Mesenchymal stem cell (in vitro differentiated cells and primary cell): Measurements from ENCODE around the gene CRY2.
A peak's percentile ranks its signal among the peaks of the same experiment; 100 is the strongest.

Experiments
- DNase-seq: peaks from one replicate; pipeline ENCODE4 v3.0.0-alpha.2; 2013
- H2AFZ ChIP-seq: one replicate; pipeline ENCODE4 v1.6.1; 2013; ENCODE audit warnings: low read depth, mild to moderate bottlenecking, control low read depth, inconsistent platforms, low read length, moderate library complexity
- H2AK5ac ChIP-seq: 2 replicates; pipeline ENCODE4 v1.6.1; 2013; ENCODE audit warnings: low read length, moderate library complexity, mild to moderate bottlenecking, inconsistent platforms; ENCODE audit not compliant: severe bottlenecking
- H2BK120ac ChIP-seq: one replicate; pipeline ENCODE4 v1.6.1; 2013; ENCODE audit warnings: low read depth, mild to moderate bottlenecking, inconsistent platforms, low read length, moderate library complexity
- H2BK12ac ChIP-seq, 2 experiments: one replicate each; pipeline ENCODE4 v1.6.1; 2013; ENCODE audit warnings: inconsistent platforms in 2 of 2, low read length in 2 of 2, mild to moderate bottlenecking in 2 of 2, moderate library complexity in 2 of 2, control low read depth in 1 of 2
- H2BK15ac ChIP-seq: one replicate; pipeline ENCODE4 v1.6.1; 2013; ENCODE audit warnings: mild to moderate bottlenecking, low read depth, inconsistent platforms; ENCODE audit not compliant: poor library complexity, severe bottlenecking
- H2BK5ac ChIP-seq: 2 replicates; pipeline ENCODE4 v1.6.1; 2013; ENCODE audit warnings: low read depth, mild to moderate bottlenecking, low read length, control low read depth, inconsistent platforms; ENCODE audit not compliant: poor library complexity, severe bottlenecking
- H3K14ac ChIP-seq, 2 experiments: one replicate each; pipeline ENCODE4 v1.6.1; 2013; ENCODE audit warnings: inconsistent platforms in 2 of 2, low read length in 2 of 2, control low read depth in 1 of 2, mild to moderate bottlenecking in 1 of 2, moderate library complexity in 1 of 2
- H3K18ac ChIP-seq, 2 experiments: one replicate each; pipeline ENCODE4 v1.6.1; 2013; ENCODE audit warnings: inconsistent platforms in 2 of 2, low read length in 2 of 2, control low read depth in 1 of 2, low read depth in 1 of 2, mild to moderate bottlenecking in 1 of 2
- H3K23ac ChIP-seq, 2 experiments: one replicate each; pipeline ENCODE4 v1.6.1; 2013; ENCODE audit warnings: inconsistent platforms in 2 of 2, low read length in 2 of 2, mild to moderate bottlenecking in 2 of 2, moderate library complexity in 2 of 2, control low read depth in 1 of 2
- H3K27ac ChIP-seq: 2 replicates; pipeline ENCODE4 v1.5.1; 2013; ENCODE audit warnings: mild to moderate bottlenecking, moderate library complexity, low read length, control low read depth, inconsistent platforms; ENCODE audit not compliant: poor library complexity, severe bottlenecking
- H3K27me3 ChIP-seq, 2 experiments: 2 replicates each; pipeline versions ENCODE4 v1.6.1 to v1.7.0; 2013; ENCODE audit warnings: low read length in 2 of 2, mild to moderate bottlenecking in 2 of 2, moderate library complexity in 2 of 2, control low read depth in 1 of 2, inconsistent platforms in 1 of 2; ENCODE audit not compliant: control insufficient read depth in 1 of 2, insufficient read depth in 1 of 2
- H3K36me3 ChIP-seq, 2 experiments: 2 replicates each; pipeline versions ENCODE4 v1.6.1 to v1.7.0; 2013; ENCODE audit warnings: low read length in 2 of 2, control low read depth in 1 of 2, inconsistent platforms in 1 of 2, low read depth in 1 of 2, mild to moderate bottlenecking in 1 of 2; ENCODE audit not compliant: insufficient read depth in 2 of 2, control insufficient read depth in 1 of 2
- H3K4ac ChIP-seq, 2 experiments: one replicate each; pipeline ENCODE4 v1.6.1; 2013; ENCODE audit warnings: inconsistent platforms in 2 of 2, low read length in 2 of 2, mild to moderate bottlenecking in 2 of 2, moderate library complexity in 2 of 2, control low read depth in 1 of 2, low read depth in 1 of 2
- H3K4me1 ChIP-seq: 2 replicates; pipeline ENCODE4 v1.6.1; 2013; ENCODE audit warnings: low read depth, low read length, control low read depth; ENCODE audit not compliant: control insufficient read depth, insufficient read depth
- H3K4me2 ChIP-seq: 2 replicates; pipeline ENCODE4 v1.6.1; 2013; ENCODE audit warnings: low read length, mild to moderate bottlenecking, inconsistent platforms; ENCODE audit not compliant: poor library complexity, severe bottlenecking
- H3K4me3 ChIP-seq, 2 experiments: 2 replicates each; pipeline versions ENCODE4 v1.5.1 to v1.7.0; 2013; ENCODE audit warnings: low read length in 2 of 2, mild to moderate bottlenecking in 2 of 2, control low read depth in 1 of 2, low read depth in 1 of 2; ENCODE audit not compliant: insufficient read depth in 1 of 2
- H3K79me1 ChIP-seq: replicated peaks from 2 replicates; pipeline ENCODE4 v1.6.1; 2013; ENCODE audit warnings: mild to moderate bottlenecking, control low read depth, low read length, inconsistent platforms; ENCODE audit not compliant: poor library complexity, severe bottlenecking
- H3K9ac ChIP-seq: 2 replicates; pipeline ENCODE4 v1.7.0; 2013; ENCODE audit warnings: mild to moderate bottlenecking, low read length, moderate library complexity
- H3K9me3 ChIP-seq: 2 replicates; pipeline ENCODE4 v1.7.0; 2013; ENCODE audit warnings: mild to moderate bottlenecking, low read length; ENCODE audit not compliant: control insufficient read depth
- H4K8ac ChIP-seq: one replicate; pipeline ENCODE4 v1.6.1; 2013; ENCODE audit warnings: inconsistent platforms, mild to moderate bottlenecking, low read length, moderate library complexity
- H4K91ac ChIP-seq: one replicate; pipeline ENCODE4 v1.6.1; 2013; ENCODE audit warnings: mild to moderate bottlenecking, low read length, inconsistent platforms
- WGBS: methylation state at CpG from one replicate; pipeline ENCODE4 v1.1.7; 2013; ENCODE audit warnings: mixed read lengths; 5-methylcytosine and 5-hydroxymethylcytosine counted together

Gene CRY2

GRCh38 chr11:45859661-45860140 is 12.4 kb downstream of the CRY2 start:
- Histone ChIP-seq H3K27me3 (no peaks in the 10 kb centered on the region), H2BK5ac (no peak overlapping the region), H3K4me2 (no peak overlapping the region), H3K4me3 (peak overlapping the region in 1 of 2 experiments; percentile 47), H2BK15ac (no peak overlapping the region), H3K23ac (no peak overlapping the region), H3K79me1 (peaks cover 23% of the 10 kb centered on the region), H2AFZ (no peak overlapping the region), H3K4me1 (peaks cover 32% of the 10 kb centered on the region), H2BK12ac (peak overlapping the region in 1 of 2 experiments; percentile 19), H2AK5ac (no peak overlapping the region), H3K36me3 (peaks cover 39 to 58% of the 10 kb centered on the region in 2 experiments), H4K8ac (no peak overlapping the region), H3K27ac (peak overlapping the region; percentile 94), H3K9ac (peak overlapping the region; percentile 86), H3K14ac (no peak overlapping the region), H3K18ac (peak overlapping the region in 1 of 2 experiments; percentile 80), H2BK120ac (no peak overlapping the region), H3K4ac (no peak overlapping the region), H4K91ac (no peak overlapping the region), H3K9me3 (no peaks in the 10 kb centered on the region)
- peak; percentile 98 for DNase-seq
- 39% methylated on average over 7 of the region's 12 CpGs for WGBS

- WGBS = 96% methylated on average over 5 of the region's 5 CpGs
- Histone ChIP-seq H3K14ac (no peak overlapping the region), H3K18ac (peak overlapping the region in 1 of 2 experiments; percentile 52), H2BK15ac (no peak overlapping the region), H4K91ac (no peak overlapping the region), H2AK5ac (peak overlapping the region; percentile 89), H3K4me3 (peak overlapping the region in 1 of 2 experiments; percentile 47), H3K4me2 (no peak overlapping the region), H3K9ac (peak overlapping the region; percentile 86), H2BK12ac (peak overlapping the region in 1 of 2 experiments; percentile 51), H3K9me3 (no peaks in the 10 kb centered on the region), H3K4me1 (peaks cover 32% of the 10 kb centered on the region), H3K27ac (peak overlapping the region; percentile 94), H3K4ac (peak overlapping the region in 1 of 2 experiments; percentile 29), H3K79me1 (peaks cover 18% of the 10 kb centered on the region), H4K8ac (no peak overlapping the region), H3K23ac (no peak overlapping the region), H3K36me3 (peaks cover 40 to 65% of the 10 kb centered on the region in 2 experiments), H2BK5ac (peak overlapping the region; percentile 26), H2BK120ac (no peak overlapping the region), H3K27me3 (no peaks in the 10 kb centered on the region), H2AFZ (no peak overlapping the region)
- no peak for DNase-seq
Measured at GRCh38 chr11:45860348-45860747, 13.1 kb downstream of the CRY2 start.

GRCh38 chr11:45860764-45861510 is 13.7 kb downstream of the CRY2 start:
- no peak overlapping the region for H2BK15ac ChIP-seq
- no peaks in the 10 kb centered on the region for H3K27me3 ChIP-seq
- no peak overlapping the region for H2AFZ ChIP-seq
- H4K8ac ChIP-seq = no peak overlapping the region
- no peaks in the 10 kb centered on the region for H3K9me3 ChIP-seq
- H3K4me3 ChIP-seq = peak overlapping the region in 1 of 2 experiments; percentile 8
- H4K91ac ChIP-seq = peak overlapping the region; percentile 75
- H3K27ac ChIP-seq = peak overlapping the region; percentile 94
- H3K4me2 ChIP-seq = no peak overlapping the region
- H3K79me1 ChIP-seq = peaks cover 14% of the 10 kb centered on the region
- H2BK5ac ChIP-seq = no peak overlapping the region
- peaks cover 43 to 69% of the 10 kb centered on the region in 2 experiments for H3K36me3 ChIP-seq
- H2BK12ac ChIP-seq = peak overlapping the region; percentile 18 to 51
- no peak overlapping the region for H3K23ac ChIP-seq
- 98% methylated on average over 10 of the region's 10 CpGs for WGBS
- peaks cover 31% of the 10 kb centered on the region for H3K4me1 ChIP-seq
- H3K14ac ChIP-seq = no peak overlapping the region
- peak overlapping the region; percentile 89 for H2AK5ac ChIP-seq
- H3K9ac ChIP-seq = peak overlapping the region; percentile 86
- peak overlapping the region in 1 of 2 experiments; percentile 29 for H3K4ac ChIP-seq
- no peak overlapping the region for H2BK120ac ChIP-seq
- H3K18ac ChIP-seq = peak overlapping the region; percentile 52 to 73
- no peak for DNase-seq

- no peak overlapping the region for H3K4me3 ChIP-seq
- H4K91ac ChIP-seq = no peak overlapping the region
- H2BK120ac ChIP-seq = no peak overlapping the region
- peaks cover 62 to 86% of the 10 kb centered on the region in 2 experiments for H3K36me3 ChIP-seq
- no peak overlapping the region for H3K4me2 ChIP-seq
- H2BK12ac ChIP-seq = no peak overlapping the region
- no peak overlapping the region for H3K9ac ChIP-seq
- H3K9me3 ChIP-seq = no peaks in the 10 kb centered on the region
- H4K8ac ChIP-seq = no peak overlapping the region
- H2BK15ac ChIP-seq = no peak overlapping the region
- no peak overlapping the region for H3K18ac ChIP-seq
- H2AFZ ChIP-seq = no peak overlapping the region
- no peak overlapping the region for H2BK5ac ChIP-seq
- no peak for DNase-seq
- H3K27me3 ChIP-seq = no peaks in the 10 kb centered on the region
- H3K14ac ChIP-seq = no peak overlapping the region
- no peak overlapping the region for H2AK5ac ChIP-seq
- no peak overlapping the region for H3K27ac ChIP-seq
- H3K4ac ChIP-seq = no peak overlapping the region
- H3K79me1 ChIP-seq = peaks cover 8% of the 10 kb centered on the region
- H3K23ac ChIP-seq = no peak overlapping the region
- H3K4me1 ChIP-seq = peaks cover 14% of the 10 kb centered on the region
Measured at GRCh38 chr11:45864041-45864440, 16.8 kb downstream of the CRY2 start.
